Neural cell (in vitro differentiated cells): Measurements from ENCODE around the gene DKC1. TPM values are rescaled to one million over a fixed set of nuclear protein-coding genes. Genes with fewer than 3 reads are reported as not detected.

Source experiments
- H2AFZ ChIP-seq: fragments of 200-600, 300-800 bp; sonication (generic), shearing (Covaris generic); 2 replicates; pipeline ENCODE4 v1.6.0; 2014; ENCODE audit warnings: low read depth, mild to moderate bottlenecking, antibody characterized with exemption, low read length, moderate library complexity
- H3F3A ChIP-seq: fragments of 200-600 bp; shearing (Covaris generic); 2 replicates; pipeline ENCODE4 v1.6.1; 2016; ENCODE audit warnings: mild to moderate bottlenecking, moderate library complexity, mixed read lengths, antibody characterized with exemption, low read length; ENCODE audit not compliant: insufficient read depth, poor library complexity, severe bottlenecking
- H3K27ac ChIP-seq: fragments of 200-600, 300-800 bp; sonication (generic), shearing (Covaris generic); 2 replicates; pipeline ENCODE4 v1.5.1; 2014; ENCODE audit warnings: mild to moderate bottlenecking, low read length, moderate library complexity
- H3K27me3 ChIP-seq: fragments of 300-800, 200-600 bp; sonication (generic), shearing (Covaris generic); 2 replicates; pipeline ENCODE4 v1.6.0; 2014; ENCODE audit warnings: mild to moderate bottlenecking, low read depth, low read length, moderate library complexity; ENCODE audit not compliant: insufficient read depth
- H3K36me3 ChIP-seq: fragments of 300-800, 200-600 bp; sonication (generic), shearing (Covaris generic); 2 replicates; pipeline ENCODE4 v1.5.1; 2014; ENCODE audit warnings: mild to moderate bottlenecking, antibody characterized with exemption, low read length, moderate library complexity; ENCODE audit not compliant: insufficient read depth
- H3K4me2 ChIP-seq: fragments of 300-800, 200-600 bp; sonication (generic), shearing (Covaris generic); 2 replicates; pipeline ENCODE4 v1.6.0; 2014; ENCODE audit warnings: mild to moderate bottlenecking, low read length
- H3K4me3 ChIP-seq: fragments of 300-800, 200-600 bp; sonication (generic), shearing (Covaris generic); 2 replicates; pipeline ENCODE4 v1.5.1; 2014; ENCODE audit warnings: mild to moderate bottlenecking, low read length, moderate library complexity
- H3K79me2 ChIP-seq: fragments of 200-600 bp; shearing (Covaris generic); replicated peaks from 2 replicates; pipeline ENCODE4 v1.6.0; 2014; ENCODE audit warnings: mild to moderate bottlenecking, low read length, moderate library complexity; ENCODE audit not compliant: insufficient read depth
- H3K9ac ChIP-seq: fragments of 300-800, 200-600 bp; sonication (generic), shearing (Covaris generic); 2 replicates; pipeline ENCODE4 v1.6.1; 2016; ENCODE audit warnings: mild to moderate bottlenecking, low read length, mixed read lengths
- H3K9me2 ChIP-seq: fragments of 200-600 bp; shearing (Covaris generic); 2 replicates; pipeline ENCODE4 v1.6.1; 2016; ENCODE audit warnings: mild to moderate bottlenecking, low read length, mixed read lengths; ENCODE audit not compliant: insufficient read depth
- H3K9me3 ChIP-seq: fragments of 200-600, 300-800 bp; sonication (generic), shearing (Covaris generic); 2 replicates; pipeline ENCODE4 v1.6.1; 2016; ENCODE audit warnings: mild to moderate bottlenecking, mixed run types, low read length, moderate library complexity, mixed read lengths
- H4K20me1 ChIP-seq: fragments of 200-600 bp; shearing (Covaris generic); 2 replicates; pipeline ENCODE4 v1.6.1; 2016; ENCODE audit warnings: mild to moderate bottlenecking, mixed run types; ENCODE audit not compliant: insufficient read depth
- CTCF ChIP-seq: fragments of 450-650 bp; IDR thresholded peaks from 2 replicates; pipeline ENCODE4 v1.5.1; 2014; ENCODE audit warnings: antibody characterized with exemption, mild to moderate bottlenecking, moderate library complexity; ENCODE audit not compliant: poor library complexity, severe bottlenecking
- EP300 ChIP-seq: fragments of 450-650 bp; conservative IDR thresholded peaks from 2 replicates; pipeline ENCODE4 v1.6.1; 2014; ENCODE audit warnings: antibody characterized with exemption, mild to moderate bottlenecking, moderate library complexity; ENCODE audit not compliant: poor library complexity, severe bottlenecking
- EZH2 ChIP-seq: fragments of 200-600, 300-800 bp; shearing (Covaris generic), sonication (generic); IDR thresholded peaks from 2 replicates; pipeline ENCODE4 v1.6.1; 2014; ENCODE audit warnings: antibody characterized with exemption, low read length, borderline replicate concordance, mild to moderate bottlenecking; ENCODE audit not compliant: insufficient read depth, poor library complexity, severe bottlenecking
- MXI1 ChIP-seq: fragments of 450-650 bp; conservative IDR thresholded peaks from 2 replicates; pipeline ENCODE4 v1.6.1; 2014; ENCODE audit warnings: antibody characterized with exemption, mild to moderate bottlenecking; ENCODE audit not compliant: poor library complexity, severe bottlenecking
- POLR2AphosphoS5 ChIP-seq: IDR thresholded peaks from 2 replicates; pipeline ENCODE4 v1.6.1; 2012
- RAD21 ChIP-seq: fragments of 450-650 bp; conservative IDR thresholded peaks from 2 replicates; pipeline ENCODE4 v1.6.1; 2014; ENCODE audit warnings: antibody characterized with exemption, mild to moderate bottlenecking, moderate library complexity
- REST ChIP-seq: IDR thresholded peaks from 2 replicates; pipeline ENCODE4 v1.6.1; 2012; ENCODE audit warnings: borderline replicate concordance
- SMC3 ChIP-seq: fragments of 450-650 bp; conservative IDR thresholded peaks from 2 replicates; pipeline ENCODE4 v1.6.1; 2014; ENCODE audit warnings: antibody characterized with exemption, mild to moderate bottlenecking, moderate library complexity; ENCODE audit not compliant: poor library complexity
- TAF1 ChIP-seq: IDR thresholded peaks from 2 replicates; pipeline ENCODE4 v1.6.1; 2012; ENCODE audit warnings: low read depth
- polyA plus RNA-seq: library from polyadenylated mRNA; depleted of rRNA; stranded (reverse); fragments of >200 nt; gene quantifications from 2 replicates; pipeline ENCODE4 v1.2.3, GENCODE V29; 2014

The DKC1 gene
- polyA plus RNA-seq, 1 donor from 2014 or later: 32.1 TPM

- no peaks in the 10 kb centered on the region for H3K36me3 ChIP-seq
- no peaks in the 10 kb centered on the region for H3F3A ChIP-seq
- H3K4me2 ChIP-seq: no peak overlapping the region
- no peak overlapping the region for H3K9ac ChIP-seq
- no peak overlapping the region for H3K4me3 ChIP-seq
- no peaks in the 10 kb centered on the region for H3K9me3 ChIP-seq
- no peaks in the 10 kb centered on the region for H3K9me2 ChIP-seq
- H4K20me1 ChIP-seq: no peaks in the 10 kb centered on the region
- H3K27me3 ChIP-seq: no peaks in the 10 kb centered on the region
- H3K79me2 ChIP-seq: no peaks in the 10 kb centered on the region
- H3K27ac ChIP-seq: no peak overlapping the region
- H2AFZ ChIP-seq: no peak overlapping the region
- TF ChIP-seq SMC3 (no peak), CTCF (no peak), MXI1 (no peak), TAF1 (no peak), EZH2 (no peak), RAD21 (no peak), REST (no peak), POLR2AphosphoS5 (no peak), EP300 (no peak)
Observed at GRCh38 chrX:154724993-154725756, 37.5 kb upstream of the DKC1 start.

GRCh38 chrX:154727418-154727817 lies 35.2 kb upstream of the DKC1 start:
- H3K4me2 ChIP-seq: no peak overlapping the region
- no peaks in the 10 kb centered on the region for H3K9me2 ChIP-seq
- no peak overlapping the region for H3K27ac ChIP-seq
- no peaks in the 10 kb centered on the region for H3K27me3 ChIP-seq
- no peak overlapping the region for H3K4me3 ChIP-seq
- TF ChIP-seq POLR2AphosphoS5 (no peak), REST (no peak), SMC3 (no peak), EZH2 (no peak), TAF1 (no peak), EP300 (no peak), MXI1 (no peak), CTCF (no peak), RAD21 (no peak)
- H4K20me1 ChIP-seq: no peaks in the 10 kb centered on the region
- H3K9ac ChIP-seq: no peak overlapping the region
- no peaks in the 10 kb centered on the region for H3K36me3 ChIP-seq
- H3K9me3 ChIP-seq: no peaks in the 10 kb centered on the region
- no peak overlapping the region for H2AFZ ChIP-seq
- H3K79me2 ChIP-seq: no peaks in the 10 kb centered on the region
- no peaks in the 10 kb centered on the region for H3F3A ChIP-seq
